ENCODE data around the gene TPK1.

DNA sequence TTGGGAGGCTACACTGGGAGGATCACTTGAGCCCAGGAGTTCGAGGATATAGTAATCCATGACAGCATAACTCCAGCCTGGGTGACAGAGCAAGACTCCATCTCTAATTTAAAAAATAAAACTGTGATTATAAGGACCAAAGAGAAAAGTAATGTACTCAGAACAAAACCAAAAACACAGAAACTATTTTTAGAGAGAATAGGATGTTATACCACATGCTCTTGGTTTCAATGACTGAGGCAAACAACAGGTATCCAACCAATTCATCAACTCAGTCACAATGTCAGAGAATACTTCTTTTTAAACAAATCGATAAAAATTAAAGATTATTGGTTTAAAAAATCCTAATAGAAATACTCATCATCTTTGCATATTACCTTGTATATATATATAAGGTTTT, 186.7 kb downstream of the TPK1 start:
- TF ChIP-seq, protein P1, sequence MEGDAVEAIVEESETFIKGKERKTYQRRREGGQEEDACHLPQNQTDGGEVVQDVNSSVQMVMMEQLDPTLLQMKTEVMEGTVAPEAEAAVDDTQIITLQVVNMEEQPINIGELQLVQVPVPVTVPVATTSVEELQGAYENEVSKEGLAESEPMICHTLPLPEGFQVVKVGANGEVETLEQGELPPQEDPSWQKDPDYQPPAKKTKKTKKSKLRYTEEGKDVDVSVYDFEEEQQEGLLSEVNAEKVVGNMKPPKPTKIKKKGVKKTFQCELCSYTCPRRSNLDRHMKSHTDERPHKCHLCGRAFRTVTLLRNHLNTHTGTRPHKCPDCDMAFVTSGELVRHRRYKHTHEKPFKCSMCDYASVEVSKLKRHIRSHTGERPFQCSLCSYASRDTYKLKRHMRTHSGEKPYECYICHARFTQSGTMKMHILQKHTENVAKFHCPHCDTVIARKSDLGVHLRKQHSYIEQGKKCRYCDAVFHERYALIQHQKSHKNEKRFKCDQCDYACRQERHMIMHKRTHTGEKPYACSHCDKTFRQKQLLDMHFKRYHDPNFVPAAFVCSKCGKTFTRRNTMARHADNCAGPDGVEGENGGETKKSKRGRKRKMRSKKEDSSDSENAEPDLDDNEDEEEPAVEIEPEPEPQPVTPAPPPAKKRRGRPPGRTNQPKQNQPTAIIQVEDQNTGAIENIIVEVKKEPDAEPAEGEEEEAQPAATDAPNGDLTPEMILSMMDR (IDR thresholded peaks at IDR 0.05), result no peak
- no peak for TF ChIP-seq POLR2A (IDR thresholded peaks at IDR 0.05)

Measured in uterus (tissue), 2 donors.